Middle frontal gyrus (tissue), 1 donor: ENCODE results near the gene ATF6.
"Not testable (repeated sequence)": the region's sequence is repeated elsewhere in the genome, so short reads cannot be mapped to it uniquely, and the experiment has no call there.

Experiments
- DNase-seq: peaks from one replicate; pipeline ENCODE4 v3.0.0-alpha.2; 2015; ENCODE audit warnings: low spot score; ENCODE audit errors: extremely low spot score

The ATF6 gene

DNA sequence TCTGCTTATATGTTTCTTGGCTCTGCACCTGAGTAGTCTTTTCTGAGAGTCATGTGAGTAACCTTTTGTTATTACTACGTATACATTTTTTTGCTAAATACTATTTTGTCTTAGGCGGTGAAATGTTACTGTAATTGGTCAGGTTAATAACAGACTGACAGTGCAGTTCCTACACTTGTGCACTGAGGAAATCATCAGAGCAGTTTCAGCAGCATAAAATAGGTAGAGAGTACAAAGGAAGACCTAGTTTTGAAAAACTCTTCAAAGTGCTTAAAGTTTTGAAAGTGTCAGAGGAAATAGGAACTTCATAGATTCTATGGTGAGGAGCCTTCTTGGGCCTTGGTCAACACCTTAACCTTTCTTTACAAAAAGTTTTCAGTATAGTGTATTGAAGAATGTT is 11.1 kb downstream of the ATF6 start:
- no peak for DNase-seq

- no peak for DNase-seq
Observed at GRCh38 chr1:161778522-161778921, 12.4 kb downstream of the ATF6 start.

DNA sequence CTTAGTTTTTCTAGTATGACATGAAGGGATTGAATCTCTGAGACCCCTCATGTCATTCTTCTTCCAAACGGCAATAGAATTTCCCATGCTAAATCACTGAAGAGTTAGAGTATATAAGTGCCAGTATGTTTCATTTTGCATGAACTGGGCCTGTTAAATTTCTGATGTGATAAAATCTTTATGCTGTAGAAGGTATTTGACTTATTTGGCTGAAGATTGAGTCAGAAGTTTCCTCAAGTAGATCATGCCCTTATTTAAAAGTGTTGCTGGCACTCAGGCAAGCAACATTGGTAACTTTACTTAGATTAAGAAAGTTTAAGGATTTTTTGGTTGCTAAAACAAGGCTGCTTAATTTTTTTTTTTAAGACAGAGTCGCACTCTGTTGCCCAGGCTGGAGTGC is 13.3 kb downstream of the ATF6 start:
- DNase-seq = no peak

DNA sequence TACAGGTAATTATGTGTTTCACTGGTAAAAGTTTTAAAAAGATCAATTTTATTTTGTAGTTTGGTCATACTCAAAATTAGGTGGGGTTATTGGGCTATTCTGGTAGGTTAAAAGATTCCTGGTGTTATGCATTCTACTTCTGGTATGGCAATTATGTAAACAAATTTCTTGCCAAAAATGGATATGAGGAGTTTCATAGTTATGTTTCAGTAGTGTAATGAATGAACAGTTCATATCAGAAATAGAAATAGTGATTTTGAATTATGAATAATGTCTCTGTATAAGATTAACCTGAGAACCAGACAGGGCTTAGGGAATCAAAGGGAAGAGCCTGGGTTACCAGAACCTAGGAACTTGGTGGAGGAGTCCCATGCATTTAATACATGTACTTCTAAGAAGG is 15.9 kb downstream of the ATF6 start:
- DNase-seq = no peak

DNA sequence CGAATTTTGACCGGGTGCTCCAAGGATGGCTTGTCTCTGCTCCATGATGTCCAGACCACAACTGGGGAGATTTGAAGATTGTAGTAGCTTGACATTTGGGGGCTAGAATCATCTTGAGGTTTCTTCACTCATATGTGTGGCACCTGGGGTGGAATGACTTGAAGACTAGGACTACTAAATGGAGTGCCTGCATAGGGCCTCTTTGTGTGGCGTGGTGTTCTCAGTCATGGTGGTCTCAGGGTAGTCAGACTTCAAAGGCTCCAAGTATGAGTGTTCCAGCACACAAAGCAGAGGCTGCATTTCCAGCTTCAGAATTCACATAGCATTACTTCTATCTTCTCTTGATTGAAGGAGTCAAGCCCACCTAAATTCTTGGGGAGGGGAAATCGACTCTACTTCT is 16.8 kb downstream of the ATF6 start:
- no peak for DNase-seq

GRCh38 chr1:161784968-161785367 is 18.8 kb downstream of the ATF6 start:
- DNase-seq = no peak

DNA sequence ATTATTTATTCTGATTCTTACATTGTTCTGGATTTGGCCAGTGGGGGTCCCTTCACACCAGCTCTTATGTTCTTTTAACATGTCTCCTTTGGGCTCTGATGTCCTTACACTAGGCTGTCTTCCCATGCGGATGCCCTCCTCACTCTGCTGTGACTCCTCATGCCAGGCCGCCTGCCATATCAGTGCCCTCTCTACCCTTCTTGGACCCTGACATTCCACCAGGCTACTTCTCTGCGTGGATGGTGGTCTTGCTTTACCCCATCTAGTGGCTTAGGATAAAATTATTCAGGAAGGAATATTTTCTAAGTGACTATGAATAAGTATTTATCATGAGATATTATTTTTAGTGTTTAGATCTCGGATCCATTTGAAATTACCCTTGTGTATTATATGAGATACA is 21.2 kb downstream of the ATF6 start:
- DNase-seq = no peak

DNA sequence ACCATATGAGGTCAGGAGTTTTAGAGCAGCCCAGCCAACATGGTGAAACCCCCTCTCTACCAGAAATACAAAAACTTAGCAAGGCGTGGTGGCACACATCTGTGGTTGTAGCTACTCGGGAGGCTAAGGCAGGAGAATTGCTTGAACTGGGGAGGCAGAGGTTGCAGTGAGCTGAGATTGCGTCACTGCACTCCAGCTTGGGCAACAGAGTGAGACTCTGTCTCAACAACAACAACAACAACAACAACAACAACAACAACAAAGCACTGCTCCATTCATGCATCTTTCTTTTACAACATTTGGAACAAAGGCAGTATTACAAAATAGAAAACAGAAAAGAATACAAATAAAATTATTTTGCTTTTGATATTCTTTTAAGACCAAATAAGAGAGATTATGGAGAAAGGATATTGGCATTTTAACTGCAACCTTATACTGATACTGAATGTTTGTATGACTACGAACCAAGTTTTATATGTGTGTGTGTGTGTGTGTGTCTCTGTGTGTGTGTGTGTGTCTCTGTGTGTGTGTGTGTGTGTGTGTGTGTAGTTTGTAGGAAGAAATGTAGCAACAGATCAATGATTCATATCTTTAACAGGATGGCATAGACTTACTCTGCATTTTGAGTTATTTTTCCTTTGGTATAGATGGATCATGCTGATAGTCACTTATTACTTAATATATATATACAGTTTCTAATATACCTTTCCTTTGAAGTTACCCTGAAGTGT is 24.6 kb downstream of the ATF6 start:
- DNase-seq = no peak

DNA sequence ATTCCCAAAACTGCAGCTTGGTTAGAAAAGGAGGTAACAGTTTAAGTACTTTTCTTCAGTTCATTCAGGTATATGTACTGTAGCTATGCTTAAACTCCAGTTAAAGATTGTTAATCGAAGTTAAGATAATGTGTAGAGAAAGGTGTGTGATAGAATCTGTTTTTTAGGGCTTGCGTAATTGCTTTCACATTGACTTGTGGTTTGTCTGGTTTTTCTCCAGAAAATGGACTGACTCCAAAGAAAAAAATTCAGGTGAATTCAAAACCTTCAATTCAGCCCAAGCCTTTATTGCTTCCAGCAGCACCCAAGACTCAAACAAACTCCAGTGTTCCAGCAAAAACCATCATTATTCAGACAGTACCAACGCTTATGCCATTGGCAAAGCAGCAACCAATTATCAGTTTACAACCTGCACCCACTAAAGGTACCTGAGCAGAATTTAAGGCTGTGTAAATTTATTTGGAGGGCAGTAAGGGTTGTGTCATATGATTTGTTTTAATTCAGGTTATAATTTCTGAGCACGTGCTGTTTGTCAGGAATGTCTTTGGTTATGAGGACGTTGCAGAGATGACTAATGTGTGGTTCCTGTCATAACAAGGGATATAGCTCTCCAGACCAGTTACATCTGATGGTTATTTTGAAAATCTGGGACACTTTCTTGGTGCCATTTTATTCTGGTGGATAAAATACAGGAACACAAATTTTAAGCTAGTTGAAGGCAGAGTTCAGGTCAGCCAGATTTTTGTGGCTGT is 26.0 kb downstream of the ATF6 start:
- DNase-seq = no peak

DNA sequence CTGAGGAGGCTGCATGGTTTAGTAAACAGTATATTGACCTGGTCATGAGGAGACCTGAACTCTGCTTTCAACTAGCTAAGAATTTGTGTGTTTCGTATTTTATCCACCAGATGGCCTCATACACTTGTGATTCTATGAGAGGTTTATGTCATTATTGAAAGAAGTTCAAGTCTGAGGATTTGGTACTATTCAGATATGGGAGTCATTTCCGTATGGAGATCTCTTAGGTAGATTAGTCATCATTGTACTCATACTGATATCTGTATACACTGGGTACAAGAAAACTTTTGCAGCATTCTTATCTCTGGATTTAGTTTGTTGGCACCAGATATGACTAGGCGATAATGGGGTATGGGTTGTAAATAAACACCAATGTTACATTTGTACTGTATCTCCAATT is 26.6 kb downstream of the ATF6 start:
- DNase-seq = peak; percentile 61

- DNase-seq = no peak
Observed at GRCh38 chr1:161799792-161800191, 33.7 kb downstream of the ATF6 start.

- no peak for DNase-seq
Observed at GRCh38 chr1:161801955-161802354, 35.8 kb downstream of the ATF6 start.

GRCh38 chr1:161803181-161803580 is 37.1 kb downstream of the ATF6 start:
- DNase-seq = no peak

GRCh38 chr1:161805399-161806197 is 39.5 kb downstream of the ATF6 start:
- no peak for DNase-seq

DNA sequence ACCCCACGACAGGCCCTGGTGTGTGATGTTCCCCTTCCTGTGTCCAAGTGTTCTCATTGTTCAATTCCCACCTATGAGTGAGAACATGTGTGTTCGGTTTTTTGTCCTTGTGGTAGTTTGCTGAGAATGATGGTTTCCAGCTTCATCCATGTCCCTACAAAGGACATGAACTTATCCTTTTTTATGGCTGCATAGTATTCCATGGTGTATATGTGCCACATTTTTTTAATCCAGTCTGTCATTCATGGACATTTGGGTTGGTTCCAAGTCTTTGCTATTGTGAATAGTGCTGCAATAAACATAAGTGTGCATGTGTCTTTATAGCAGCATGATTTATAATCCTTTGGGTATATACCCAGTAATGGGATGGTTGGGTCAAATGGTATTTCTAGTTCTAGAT is 43.1 kb downstream of the ATF6 start:
- DNase-seq = not testable (repeated sequence)

DNA sequence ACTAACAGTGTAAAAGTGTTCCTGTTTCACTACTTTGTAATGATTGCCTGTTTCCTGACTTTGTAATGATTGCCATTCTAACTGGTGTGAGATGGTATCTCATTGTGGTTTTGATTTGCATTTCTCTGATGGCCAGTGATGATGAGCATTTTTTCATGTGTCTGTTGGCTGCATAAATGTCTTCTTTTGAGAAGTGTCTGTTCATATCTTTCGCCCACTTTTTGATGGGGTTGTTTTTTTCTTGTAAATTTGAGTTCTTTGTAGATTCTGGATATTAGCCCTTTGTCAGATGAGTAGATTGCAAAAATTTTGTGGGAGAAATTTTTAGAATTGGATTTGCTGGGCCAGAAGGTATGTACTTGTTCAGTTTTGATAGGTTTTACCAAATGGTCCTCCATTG is 43.5 kb downstream of the ATF6 start:
- not testable (repeated sequence) for DNase-seq

DNA sequence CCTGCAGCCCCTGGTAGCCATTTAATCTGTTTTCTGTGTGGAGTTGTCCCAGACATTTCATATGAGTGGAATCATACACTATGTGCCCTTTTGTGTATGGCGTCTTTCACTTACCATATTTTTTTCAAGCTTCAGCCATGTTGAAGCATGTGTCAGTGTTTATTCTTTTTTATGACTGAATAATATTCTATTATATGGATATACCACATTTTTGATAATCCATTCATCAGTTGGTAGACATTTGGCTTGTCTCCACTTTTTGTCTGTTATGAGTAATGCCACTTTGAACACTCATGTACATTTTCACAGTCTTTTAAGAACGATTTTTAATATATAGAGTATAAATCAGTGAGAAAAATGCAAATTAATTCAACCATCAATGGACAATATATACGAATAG is 44.7 kb downstream of the ATF6 start:
- no peak for DNase-seq

GRCh38 chr1:161816201-161816600 is 50.1 kb downstream of the ATF6 start:
- no peak for DNase-seq

GRCh38 chr1:161817176-161817730 is 51.1 kb downstream of the ATF6 start:
- no peak for DNase-seq

GRCh38 chr1:161820914-161821313 is 54.8 kb downstream of the ATF6 start:
- no peak for DNase-seq

DNA sequence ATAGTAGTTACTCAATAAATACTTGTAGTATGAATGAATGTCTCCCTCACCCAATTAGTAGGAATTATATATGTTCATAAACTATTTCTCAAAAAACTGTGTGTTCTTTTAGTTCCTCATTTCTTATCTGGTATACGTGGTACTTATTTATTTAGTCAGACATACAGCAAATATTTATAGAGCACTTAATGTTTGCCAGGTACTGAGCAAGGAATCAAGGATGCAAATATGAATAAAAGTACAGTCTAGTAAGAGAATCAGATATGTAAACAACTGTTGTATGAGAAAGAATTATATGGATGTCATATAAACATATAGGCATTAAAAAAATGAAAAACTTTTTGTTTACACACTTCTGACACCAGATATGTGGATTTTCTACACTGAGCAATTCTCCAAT is 58.5 kb downstream of the ATF6 start:
- no peak for DNase-seq

GRCh38 chr1:161825831-161826230 is 59.7 kb downstream of the ATF6 start:
- DNase-seq = no peak
